HepG2 (cell line): ENCODE data around the gene IDS. TPM values are rescaled to one million over a fixed set of nuclear protein-coding genes. Genes with fewer than 3 reads are reported as not detected.

Experiments
- ATAC-seq: fragments of 200-7000 bp; cut with Tn5 transposase; 3 replicates; pipeline ENCODE4 v1.9.1; 2020; ENCODE audit warnings: mild to moderate bottlenecking, moderate library complexity
- BruUV-seq: library from RNA; stranded (reverse); fragments of 400-500 nt; replicated peaks from 2 replicates; lab custom pipeline; 2021; lab: Mats Ljungman, UMichigan
- CTCF ChIA-PET: fragments of 300-600 bp; formaldehyde crosslinking; extraction: SDS; loops from one replicate; lab custom pipeline; 2021; ENCODE audit warnings: low total read pairs, inconsistent platforms, low intra/inter-chr PET ratio; lab: Yijun Ruan, JAX
- POLR2A ChIA-PET: fragments of 350-600 bp; sonication (Branson Sonifier 250); formaldehyde crosslinking; loops from one replicate; lab custom pipeline; 2020; ENCODE audit warnings: antibody characterized with exemption, inconsistent platforms; lab: Yijun Ruan, JAX
- DNase-seq: peaks from one replicate; pipeline ENCODE4 v3.0.0-alpha.2; 2015; ENCODE audit warnings: low spot score
- FAIRE-seq: peaks from 3 replicates; lab custom pipeline; 2011; peaks lifted over from hg19 to GRCh38; lab: Jason Lieb, UNC
- H2AFZ ChIP-seq: one replicate; pipeline ENCODE4 v1.6.1; 2011; ENCODE audit warnings: low read length, inconsistent platforms
- H3K27ac ChIP-seq: fragments of 300-600 bp; 3 replicates; pipeline ENCODE4 v1.8.0; 2011; ENCODE audit warnings: mixed run types, mild to moderate bottlenecking, mixed read lengths, low read length, inconsistent platforms; ENCODE audit not compliant: insufficient read depth; ENCODE audit errors: extremely low read length
- H3K27me3 ChIP-seq, 2 experiments: fragments of 200-600 bp in 1 of 2; 2 replicates in 1 of 2; 3 replicates in 1 of 2; pipeline versions ENCODE4 v1.6.0 to v1.8.0; 2011; ENCODE audit warnings: low read length in 2 of 2, mild to moderate bottlenecking in 2 of 2, moderate library complexity in 2 of 2, inconsistent platforms in 1 of 2; ENCODE audit not compliant: insufficient read depth in 2 of 2, control insufficient read depth in 1 of 2
- H3K36me3 ChIP-seq, 2 experiments: fragments of 200-600 bp in 1 of 2; replicated peaks in 1 of 2; 2 replicates in 1 of 2; 3 replicates in 1 of 2; pipeline versions ENCODE4 v1.5.1 to v1.8.0; 2011; ENCODE audit warnings: low read length in 2 of 2, inconsistent platforms in 1 of 2; ENCODE audit not compliant: insufficient read depth in 2 of 2, control insufficient read depth in 1 of 2
- H3K4me1 ChIP-seq: 2 replicates; pipeline ENCODE4 v1.5.1; 2012; ENCODE audit warnings: low read length, inconsistent platforms; ENCODE audit not compliant: insufficient read depth
- H3K4me2 ChIP-seq: 2 replicates; pipeline ENCODE4 v1.6.0; 2011; ENCODE audit warnings: low read depth, low read length, inconsistent platforms
- H3K4me3 ChIP-seq, 3 experiments: fragments of 200-600 bp in 1 of 3; sonication (generic), shearing (Covaris generic) in 1 of 3; replicated peaks in 1 of 3; 2 replicates each; pipeline ENCODE4 v1.5.1; 2011 to 2016; ENCODE audit warnings: low read length in 3 of 3, inconsistent platforms in 2 of 3, low read depth in 2 of 3, mild to moderate bottlenecking in 2 of 3, control low read depth in 1 of 3, mixed read lengths in 1 of 3; ENCODE audit not compliant: insufficient read depth in 1 of 3
- H3K79me2 ChIP-seq: one replicate; pipeline ENCODE4 v1.6.1; 2011; ENCODE audit warnings: low read length, inconsistent platforms; ENCODE audit not compliant: insufficient read depth
- H3K9ac ChIP-seq: 2 replicates; pipeline ENCODE4 v1.6.0; 2011; ENCODE audit warnings: mild to moderate bottlenecking, low read depth, low read length, inconsistent platforms; ENCODE audit not compliant: insufficient read depth
- H3K9me3 ChIP-seq: 2 replicates; pipeline ENCODE4 v1.5.1; 2012; ENCODE audit warnings: mild to moderate bottlenecking, low read length
- H4K20me1 ChIP-seq: 2 replicates; pipeline ENCODE4 v1.6.0; 2011; ENCODE audit warnings: inconsistent platforms, mild to moderate bottlenecking, low read length, moderate library complexity; ENCODE audit not compliant: insufficient read depth
- ASH2L ChIP-seq: fragments of 300-600, 200-600 bp; sonication (generic); IDR thresholded peaks from 2 replicates; pipeline ENCODE4 v1.7.0; 2017; ENCODE audit warnings: low read depth, mild to moderate bottlenecking, moderate library complexity, mixed read lengths, low read length; ENCODE audit not compliant: insufficient read length
- GABPA ChIP-seq, 2 experiments: IDR thresholded peaks; 2 replicates each; pipeline ENCODE4 v1.6.1; 2011 to 2016; ENCODE audit warnings: low read depth in 2 of 2, low read length in 1 of 2, missing biosample characterization in 1 of 2, missing genetic modification characterization in 1 of 2
- HIVEP1 ChIP-seq: sonication (generic); formaldehyde crosslinking; IDR thresholded peaks from 2 replicates; pipeline ENCODE4 v1.4.0; 2020; ENCODE audit warnings: mild to moderate bottlenecking, missing genetic modification reagents
- IRF2 ChIP-seq: IDR thresholded peaks from 2 replicates; pipeline ENCODE4 v1.6.1; 2018; ENCODE audit warnings: missing genetic modification reagents, missing compliant biosample characterization
- MBNL3 ChIP-seq: fragments of 250-450 bp; sonication (Bioruptor Pico); conservative IDR thresholded peaks from 2 replicates; pipeline ENCODE4 v1.8.0; 2022; ENCODE audit warnings: mild to moderate bottlenecking, inconsistent platforms
- NBN ChIP-seq: fragments of 450-650 bp; conservative IDR thresholded peaks from 2 replicates; pipeline ENCODE4 v1.6.1; 2017
- NFYB ChIP-seq: sonication (generic); formaldehyde crosslinking; IDR thresholded peaks from 2 replicates; pipeline ENCODE4 v1.4.0; 2020; ENCODE audit warnings: missing genetic modification reagents
- TAF1 ChIP-seq: sonication (generic); formaldehyde crosslinking; IDR thresholded peaks from 2 replicates; pipeline ENCODE4 v1.4.0; 2020; ENCODE audit warnings: missing genetic modification reagents
- TCF7 ChIP-seq: sonication (generic); IDR thresholded peaks from 2 replicates; pipeline ENCODE4 v1.6.1; 2016; ENCODE audit warnings: antibody characterized with exemption, low read depth
- ZBTB7B ChIP-seq: sonication (generic); formaldehyde crosslinking; IDR thresholded peaks from 2 replicates; pipeline ENCODE4 v1.4.0; 2020; ENCODE audit warnings: missing genetic modification reagents
- ZC3H13 ChIP-seq: sonication (generic); formaldehyde crosslinking; IDR thresholded peaks from 2 replicates; pipeline ENCODE4 v1.8.1; 2023; ENCODE audit warnings: mild to moderate bottlenecking, missing genetic modification reagents, moderate library complexity
- ZFY ChIP-seq: sonication (generic); formaldehyde crosslinking; IDR thresholded peaks from 2 replicates; pipeline ENCODE4 v1.4.0; 2020; ENCODE audit warnings: missing genetic modification reagents
- ZNF264 ChIP-seq: sonication (generic); formaldehyde crosslinking; IDR thresholded peaks from 2 replicates; pipeline ENCODE4 v1.4.0; 2020; ENCODE audit warnings: missing genetic modification reagents
- ZNF431 ChIP-seq: sonication (generic); formaldehyde crosslinking; IDR thresholded peaks from 2 replicates; pipeline ENCODE4 v1.9.0; 2022; ENCODE audit warnings: missing genetic modification reagents, low read depth, mild to moderate bottlenecking, borderline replicate concordance
- ZNF441 ChIP-seq: sonication (generic); formaldehyde crosslinking; IDR thresholded peaks from 2 replicates; pipeline ENCODE4 v1.7.0; 2021; ENCODE audit warnings: missing genetic modification reagents, borderline replicate concordance
- ZNF777 ChIP-seq: sonication (generic); formaldehyde crosslinking; IDR thresholded peaks from 2 replicates; pipeline ENCODE4 v1.4.0; 2020; ENCODE audit warnings: missing genetic modification reagents
- ZNF841 ChIP-seq: sonication (generic); formaldehyde crosslinking; IDR thresholded peaks from 2 replicates; pipeline ENCODE4 v1.8.1; 2023; ENCODE audit warnings: missing genetic modification reagents, borderline replicate concordance
- ZNF883 ChIP-seq: sonication (generic); formaldehyde crosslinking; IDR thresholded peaks from 2 replicates; pipeline ENCODE4 v1.5.1; 2020; ENCODE audit warnings: mild to moderate bottlenecking, missing genetic modification reagents; ENCODE audit errors: not compliant biosample characterization
- WGBS: methylation state at CpG from one replicate; pipeline ENCODE4 v1.1.6; 2017; ENCODE audit warnings: low lambda C conversion rate; 5-methylcytosine and 5-hydroxymethylcytosine counted together
- in situ Hi-C: cut with HindIII; loops from 2 replicates; pipeline ENCODE4 v1.10.0; 2017; ENCODE audit warnings: low pct_unique_long_range_greater_than_20kb; ENCODE audit not compliant: extremely low pct_ligation_motif_present
- intact Hi-C: fragments of 100-400 bp; cut with micrococcal nuclease; formaldehyde crosslinking; loops from one replicate; pipeline ENCODE4 v1.10.0; 2022; ENCODE audit not compliant: unreplicated experiment
- polyA plus RNA-seq, 8 experiments: library from polyadenylated mRNA; depleted of rRNA in 3 of 8; stranded (reverse) in 7 of 8; unstranded in 1 of 8; fragments of >200 nt; fragmentation: Illumina TruSeq in 4 of 8; extraction: Trizol in 4 of 8; gene quantifications; 2 replicates each; pipeline versions ENCODE4 v1.2.1 to v1.2.3, GENCODE V29; 2011 to 2016; ENCODE audit warnings: low read depth in 4 of 8, missing spikeins in 1 of 8, mixed read lengths in 1 of 8; ENCODE audit not compliant: insufficient read depth in 1 of 8
- total RNA-seq, 5 experiments: library from RNA; depleted of rRNA; stranded (reverse); fragments of >200 nt; fragmentation: Illumina TruSeq; extraction: Trizol; gene quantifications; 2 replicates each; pipeline ENCODE4 v1.2.3, GENCODE V29; 2016; ENCODE audit warnings: low read depth in 1 of 5
- TF ChIP-seq, protein P1 (sequence below): sonication (generic); formaldehyde crosslinking; IDR thresholded peaks from 2 replicates; pipeline ENCODE4 v1.8.1; 2022; ENCODE audit warnings: low read depth, mild to moderate bottlenecking, missing genetic modification reagents

Gene IDS
- total and polyA plus RNA-seq, 2 of the 13 experiments (the other 11 are each of a cell fraction or from before 2014, with no cell fraction given): 2.2 to 11.9 TPM

DNA sequence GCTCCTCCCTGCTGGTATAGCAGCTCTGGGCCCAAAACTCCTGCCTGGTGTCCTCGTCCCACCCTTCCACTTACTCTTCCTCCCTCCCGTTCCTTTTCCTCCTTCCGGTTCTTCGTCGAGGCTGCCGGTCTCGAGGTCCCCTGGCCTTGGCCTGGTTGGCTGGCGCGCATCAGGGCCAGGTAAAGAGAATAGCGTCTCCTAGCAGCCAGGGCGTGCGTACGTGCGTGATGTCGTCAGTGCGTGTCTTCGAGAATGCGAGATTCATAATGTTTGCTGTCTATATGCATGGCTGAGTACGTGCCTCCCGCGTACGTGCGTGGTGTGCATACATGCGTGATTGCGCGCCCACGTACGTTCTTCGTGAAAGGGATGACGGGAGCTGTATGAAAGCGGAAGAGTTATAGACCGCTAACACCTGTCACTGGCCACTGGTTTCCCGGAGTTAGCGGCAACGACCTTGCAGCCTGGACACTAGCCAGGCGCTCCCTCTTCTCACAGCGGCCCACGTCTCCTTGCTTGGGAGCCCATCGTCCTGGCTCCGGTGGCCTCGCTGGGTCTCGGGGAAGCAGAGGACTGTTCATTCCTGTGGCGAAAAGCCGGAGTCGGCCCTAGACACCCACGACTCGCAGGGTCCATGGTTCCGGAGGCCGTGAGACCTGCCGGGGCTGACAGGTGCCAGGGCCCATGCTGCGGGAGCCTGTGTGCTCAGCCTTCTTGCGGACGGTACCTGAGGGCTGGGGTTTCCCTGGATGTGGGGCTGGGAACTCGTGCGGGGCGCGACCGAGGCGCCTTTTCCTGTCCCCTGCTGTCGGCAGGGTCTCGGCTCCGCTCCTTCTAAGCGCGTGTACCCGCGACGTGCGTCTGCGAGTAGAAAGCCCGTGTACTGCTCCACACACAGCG lies 35.8 kb upstream of the IDS start, which contains the start of gene EOLA1:
EOLA1 (plus strand) TSS at position 392 of the 900 bp plus-strand sequence. CDS start 4,619 bp downstream, outside the sequence.
- no peaks in the 10 kb centered on the region for H3K4me1 ChIP-seq
- peak within 1 kb of the TSS; percentile 69 to 85 (median 81); a peak in 5 of 6 replicates for H3K4me3 ChIP-seq
- peak within 1 kb of the TSS; percentile 76 for H3K9ac ChIP-seq
- peak within 1 kb of the TSS; percentile 85 for H3K27ac ChIP-seq
- POLR2A ChIA-PET: interaction anchor here (0.6 to 2.1 kb wide), 7 partner anchors 15 to 1661 kb away, joined by 3 to 16 read pairs (median 3); partner anchors contain the start of genes EOLA2 and IDS
- ATAC-seq: peak; percentile 84
- no peaks in the 10 kb centered on the region for H3K36me3 ChIP-seq
- H3K4me2 ChIP-seq: peak within 1 kb of the TSS; percentile 88
- CTCF ChIA-PET: no interaction called here
- DNase-seq: peak; percentile 92
- intact Hi-C loops: loop anchor here (1.0 kb wide), 1 partner anchor 29 kb away; no protein-coding TSS in a partner anchor
- 0% methylated on average over 6 of the region's 71 CpGs for WGBS
- H3K79me2 ChIP-seq: no peaks in the 10 kb centered on the region
- H3K9me3 ChIP-seq: no peaks in the 10 kb centered on the region
- no peaks in the 10 kb centered on the region for H3K27me3 ChIP-seq
- in situ Hi-C loops: no loop called here
- H4K20me1 ChIP-seq: no peaks in the 10 kb centered on the region
- FAIRE-seq: peak; percentile 94
- no TSS peak for BruUV-seq
- no peak within 1 kb of the TSS for H2AFZ ChIP-seq
- TF ChIP-seq MBNL3 (no peak), NBN (no peak), ZNF883 (no peak), ZNF431 (CRISPR knock-in tag) (no peak), GABPA (IDR thresholded peaks at IDR 0.05; ENCODE audit: low read depth, low read length) (no peak), GABPA (CRISPR knock-in tag; IDR thresholded peaks at IDR 0.05; ENCODE audit: low read depth) (peak; percentile 70), ZC3H13 (0 out of 2 replicates have a peak, but pooled peaks have one; percentile 62), ZNF841 (CRISPR knock-in tag) (no peak), TCF7 (no peak), ZNF264 (CRISPR knock-in tag) (0 out of 2 replicates have a peak, but pooled peaks have one; percentile 52), ZNF777 (CRISPR knock-in tag) (0 out of 2 replicates have a peak, but pooled peaks have one; percentile 35), ZBTB7B (CRISPR knock-in tag) (no peak), ZNF441 (no peak), NFYB (no peak), ASH2L (peak; percentile 37), HIVEP1 (no peak), ZFY (CRISPR knock-in tag) (peak; percentile 39), TAF1 (CRISPR knock-in tag) (peak; percentile 43; the same call in 1 of the 2 replicates), IRF2 (peak; percentile 57; the same call in 1 of the 2 replicates)
- TF ChIP-seq, protein P1, sequence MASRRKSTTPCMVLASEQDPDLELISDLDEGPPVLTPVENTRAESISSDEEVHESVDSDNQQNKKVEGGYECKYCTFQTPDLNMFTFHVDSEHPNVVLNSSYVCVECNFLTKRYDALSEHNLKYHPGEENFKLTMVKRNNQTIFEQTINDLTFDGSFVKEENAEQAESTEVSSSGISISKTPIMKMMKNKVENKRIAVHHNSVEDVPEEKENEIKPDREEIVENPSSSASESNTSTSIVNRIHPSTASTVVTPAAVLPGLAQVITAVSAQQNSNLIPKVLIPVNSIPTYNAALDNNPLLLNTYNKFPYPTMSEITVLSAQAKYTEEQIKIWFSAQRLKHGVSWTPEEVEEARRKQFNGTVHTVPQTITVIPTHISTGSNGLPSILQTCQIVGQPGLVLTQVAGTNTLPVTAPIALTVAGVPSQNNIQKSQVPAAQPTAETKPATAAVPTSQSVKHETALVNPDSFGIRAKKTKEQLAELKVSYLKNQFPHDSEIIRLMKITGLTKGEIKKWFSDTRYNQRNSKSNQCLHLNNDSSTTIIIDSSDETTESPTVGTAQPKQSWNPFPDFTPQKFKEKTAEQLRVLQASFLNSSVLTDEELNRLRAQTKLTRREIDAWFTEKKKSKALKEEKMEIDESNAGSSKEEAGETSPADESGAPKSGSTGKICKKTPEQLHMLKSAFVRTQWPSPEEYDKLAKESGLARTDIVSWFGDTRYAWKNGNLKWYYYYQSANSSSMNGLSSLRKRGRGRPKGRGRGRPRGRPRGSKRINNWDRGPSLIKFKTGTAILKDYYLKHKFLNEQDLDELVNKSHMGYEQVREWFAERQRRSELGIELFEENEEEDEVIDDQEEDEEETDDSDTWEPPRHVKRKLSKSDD: no peak
